Medulla oblongata (tissue), 1 donor: ENCODE data around the gene PRKD1.

Experiments used
- DNase-seq: peaks from one replicate; pipeline ENCODE4 v3.0.0-alpha.2; 2015; ENCODE audit errors: extremely low spot score

Gene PRKD1

GRCh38 chr14:29838752-29839151, 88.9 kb downstream of the PRKD1 start:
- no peak for DNase-seq

DNA sequence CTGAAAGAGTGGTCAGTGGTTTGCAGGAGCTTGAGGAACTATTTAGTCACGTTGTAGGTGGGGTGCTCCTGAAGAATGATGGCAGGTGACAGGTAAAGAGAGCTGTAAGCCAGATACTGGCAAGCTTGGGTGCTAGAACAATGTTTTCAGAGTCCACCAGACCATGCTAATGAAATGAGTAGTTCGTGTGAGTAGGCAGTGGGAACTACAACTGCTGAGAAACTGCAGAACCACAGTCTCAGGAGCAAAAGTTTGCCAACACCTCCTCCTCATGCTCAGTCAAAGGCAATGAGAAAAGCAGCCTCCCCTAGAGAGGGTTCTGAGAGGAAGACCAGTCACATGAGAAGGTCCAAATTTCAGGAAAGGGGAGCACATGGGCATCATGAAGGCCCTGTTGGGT, 91.3 kb downstream of the PRKD1 start:
- DNase-seq, result no peak

DNA sequence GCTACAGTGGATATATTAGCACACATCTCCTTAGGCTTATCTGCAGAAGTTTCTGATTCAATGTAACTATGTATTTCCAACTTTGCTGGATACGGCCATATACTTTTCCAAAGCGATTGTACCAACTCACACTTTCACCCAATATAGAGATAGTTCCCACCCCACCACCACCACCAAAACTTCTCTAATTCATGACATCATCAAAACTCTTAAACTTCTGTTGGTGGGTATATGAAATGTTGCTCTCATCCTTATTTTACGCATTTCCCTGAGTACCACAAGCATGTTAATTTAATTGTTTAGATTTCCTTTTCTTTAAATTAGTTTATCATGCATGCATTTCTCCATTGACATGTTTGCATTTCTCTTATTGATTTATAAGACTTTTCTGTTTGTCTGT, 95.6 kb downstream of the PRKD1 start:
- no peak for DNase-seq

DNA sequence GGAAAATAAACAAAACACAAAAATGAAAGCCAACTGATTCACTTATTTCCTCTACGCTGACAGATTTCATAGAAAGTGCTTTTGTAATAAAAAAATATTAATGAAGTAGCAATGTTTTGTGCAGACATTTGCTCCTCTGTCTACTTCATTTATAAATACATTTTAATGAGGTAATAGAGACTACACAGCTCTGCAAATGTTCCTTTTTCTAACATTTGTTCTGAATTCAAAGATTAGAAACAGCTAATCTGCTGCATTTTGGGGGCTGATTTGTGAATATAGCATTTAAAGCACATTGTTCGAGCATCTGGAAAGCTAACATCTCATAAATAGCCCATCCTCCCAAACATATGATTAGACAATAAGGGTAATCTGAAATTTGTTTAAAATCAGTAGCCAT, 97.8 kb downstream of the PRKD1 start:
- DNase-seq, result no peak

DNA sequence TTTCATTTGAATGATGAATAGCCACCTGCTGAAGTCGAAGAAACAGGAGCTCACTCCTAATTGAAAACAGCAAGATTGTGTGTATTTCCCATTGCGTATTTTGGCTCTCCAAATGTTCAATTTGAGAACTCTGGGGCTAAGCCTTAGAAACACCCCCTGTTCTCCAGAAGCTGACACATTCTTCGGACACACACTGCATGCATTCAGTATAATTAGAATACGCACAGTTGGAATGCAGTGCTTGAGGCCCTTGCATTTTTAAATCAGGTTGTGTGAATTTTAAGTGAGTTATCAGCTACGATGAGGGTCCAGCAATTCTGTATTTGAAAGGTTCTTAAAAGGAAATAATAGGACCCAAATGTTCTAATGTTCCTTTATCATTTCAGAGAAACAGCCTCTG, 103.8 kb downstream of the PRKD1 start:
- DNase-seq, result peak; percentile 27

DNA sequence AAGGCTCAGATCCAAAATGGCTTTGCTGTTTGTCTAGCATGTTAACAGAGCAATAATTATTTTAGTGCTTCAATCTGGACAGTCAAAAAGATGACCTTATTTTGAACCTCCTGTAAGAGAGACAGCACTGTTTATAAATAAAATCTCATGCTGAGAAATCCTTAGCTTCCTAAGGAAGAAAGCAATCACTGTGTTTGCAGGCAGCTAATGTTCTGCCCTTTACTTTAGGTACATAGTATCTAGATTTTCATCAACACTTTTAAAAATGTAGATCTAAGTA, 105.3 kb downstream of the PRKD1 start:
- DNase-seq, result no peak

- no peak for DNase-seq
Observed at GRCh38 chr14:29821661-29822429, 105.8 kb downstream of the PRKD1 start.

- no peak for DNase-seq
Observed at GRCh38 chr14:29821242-29821641, 106.4 kb downstream of the PRKD1 start.

- DNase-seq, result no peak
Observed at GRCh38 chr14:29820785-29821184, 106.9 kb downstream of the PRKD1 start.

GRCh38 chr14:29817767-29818405, 109.8 kb downstream of the PRKD1 start:
- DNase-seq, result no peak

GRCh38 chr14:29815016-29815674, 112.5 kb downstream of the PRKD1 start:
- no peak for DNase-seq

- peak; percentile 87 for DNase-seq
Observed at GRCh38 chr14:29814156-29815015, 113.3 kb downstream of the PRKD1 start.

DNA sequence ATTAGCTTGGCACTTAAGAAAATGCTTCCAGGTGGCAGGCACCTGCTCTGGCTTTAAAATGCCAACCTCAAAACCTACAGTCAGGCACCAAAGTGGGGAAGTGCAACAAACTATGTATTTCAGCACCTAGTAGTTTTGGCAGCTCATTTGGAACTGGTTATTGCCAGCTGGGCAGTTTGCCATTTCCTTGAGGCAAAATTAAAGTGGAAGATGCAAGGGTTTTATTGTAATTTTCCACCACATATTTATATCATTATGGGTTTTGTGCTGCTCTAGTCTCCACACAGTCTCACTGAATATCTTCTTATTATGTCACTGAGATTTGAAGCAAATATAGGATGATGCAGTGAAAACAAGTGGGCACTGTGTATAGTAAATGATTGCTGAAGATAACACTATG, 117.0 kb downstream of the PRKD1 start:
- DNase-seq, result no peak

GRCh38 chr14:29810064-29810463, 117.6 kb downstream of the PRKD1 start:
- no peak for DNase-seq

- DNase-seq, result no peak
Observed at GRCh38 chr14:29806124-29806517, 121.5 kb downstream of the PRKD1 start.

DNA sequence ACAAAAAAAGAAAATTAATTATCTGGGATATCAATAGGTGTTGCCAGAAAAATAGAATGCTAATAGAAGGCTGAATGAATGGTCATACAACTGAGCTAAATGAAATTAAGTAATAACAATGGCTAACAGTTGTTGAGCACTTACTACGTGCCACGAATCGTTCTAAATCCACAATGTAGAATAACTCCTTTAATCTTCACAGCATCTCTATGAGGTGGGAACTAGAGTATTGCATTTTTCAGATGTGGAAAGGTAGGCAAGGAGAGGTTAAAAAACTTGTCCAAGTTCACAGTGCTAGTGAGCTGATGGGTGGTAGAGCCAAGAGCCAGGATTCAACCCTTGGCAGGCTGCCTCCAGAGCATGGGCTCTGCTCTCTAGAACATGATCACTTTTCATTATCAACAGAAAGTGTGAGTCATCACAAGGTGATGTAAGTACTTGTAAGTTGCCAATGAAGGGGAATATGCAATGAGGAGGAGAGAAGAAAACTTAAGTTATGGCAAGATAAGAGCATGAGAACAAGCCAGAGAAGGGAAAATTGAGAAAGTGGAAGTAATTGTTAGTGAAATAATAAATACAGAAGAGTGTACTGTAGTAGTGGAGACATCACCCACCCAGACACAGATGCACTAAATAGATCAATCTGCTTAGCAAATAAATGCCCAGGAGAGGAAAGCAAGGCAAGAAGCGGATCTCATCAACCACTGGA, 122.1 kb downstream of the PRKD1 start:
- DNase-seq, result peak; percentile 25

DNA sequence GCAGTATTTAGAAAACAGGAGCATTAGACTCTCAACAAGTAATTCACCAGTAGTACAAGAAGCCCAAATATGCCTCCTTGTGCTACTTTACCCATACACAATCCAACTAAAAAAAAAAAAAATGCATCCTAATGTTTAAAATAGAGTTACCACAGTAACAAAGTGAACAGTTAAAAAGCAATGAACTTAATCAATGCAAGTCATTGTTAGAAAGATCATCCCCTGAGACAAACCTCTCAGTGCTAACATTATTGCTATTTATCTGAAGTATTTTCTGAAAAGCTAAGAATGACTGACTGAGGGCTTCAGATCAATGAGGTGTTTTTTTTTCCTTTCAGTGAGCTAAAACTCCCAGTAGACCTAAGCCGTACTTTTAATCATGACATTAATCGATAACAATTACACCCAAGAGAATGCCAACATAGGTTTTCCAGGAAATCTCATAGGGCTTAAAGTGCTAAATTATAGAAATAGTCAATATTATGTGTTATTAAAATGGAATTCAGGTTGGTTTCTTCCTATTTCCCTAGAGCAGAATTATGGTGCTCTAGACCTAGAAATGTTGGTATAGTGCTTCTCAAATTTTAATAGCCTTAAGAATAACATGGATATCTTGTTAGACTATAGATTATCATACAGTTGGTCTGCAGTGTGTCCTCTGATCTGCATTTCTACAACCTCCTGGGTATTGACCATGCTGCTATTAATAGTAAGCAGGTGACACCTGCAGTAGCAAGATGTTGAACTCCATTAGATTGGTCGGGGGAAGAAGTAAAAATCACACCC, 123.0 kb downstream of the PRKD1 start:
- DNase-seq, result no peak

DNA sequence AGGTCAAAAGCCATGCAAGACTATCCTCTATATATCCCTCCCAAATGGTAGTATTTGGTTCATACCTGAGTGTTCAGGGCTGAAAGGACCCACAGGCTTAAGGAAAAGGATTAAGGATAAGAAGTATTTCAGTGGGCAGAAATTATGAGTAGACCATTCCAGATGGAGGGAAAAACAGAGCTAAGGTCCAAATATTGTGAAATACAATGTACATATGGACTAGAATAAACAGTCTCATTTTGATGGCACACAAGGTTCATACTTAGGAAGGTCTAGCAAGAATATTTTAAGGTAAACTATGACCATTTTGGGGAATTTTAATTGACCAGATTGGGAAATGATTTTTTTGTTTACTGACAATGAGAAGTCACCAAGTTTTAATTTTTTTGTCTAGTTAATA, 124.6 kb downstream of the PRKD1 start:
- no peak for DNase-seq

DNA sequence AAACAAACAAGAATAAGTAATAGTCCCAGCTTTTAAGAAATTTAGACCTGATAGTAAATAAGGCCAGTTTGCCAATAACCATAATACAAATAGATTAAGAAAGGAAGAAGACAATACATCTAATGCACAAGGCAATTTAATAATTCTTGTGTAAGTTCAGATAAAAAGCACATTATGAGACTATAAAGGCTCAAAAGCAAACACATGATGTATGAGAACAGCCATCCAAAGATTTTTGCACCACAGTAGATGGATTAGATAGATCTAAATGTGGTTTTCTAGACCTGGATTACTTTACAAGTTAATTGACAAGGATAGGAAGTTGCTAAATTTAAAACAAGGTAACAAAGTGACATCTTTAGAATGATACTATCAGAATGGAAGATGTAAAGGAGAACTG, 125.4 kb downstream of the PRKD1 start:
- no peak for DNase-seq

- DNase-seq, result no peak
Observed at GRCh38 chr14:29800961-29801360, 126.7 kb downstream of the PRKD1 start.
